GM21367 (cell line): ENCODE measurements around the gene PNO1.
"Not testable (repeated sequence)": the region's sequence is repeated elsewhere in the genome, so short reads cannot be mapped to it uniquely, and the experiment has no call there.

Experiments
- ATAC-seq: cut with Tn5 transposase; IDR thresholded peaks from one replicate; pipeline ENCODE4 v1.9.1; 2021; ENCODE audit not compliant: unreplicated experiment

The PNO1 gene

DNA sequence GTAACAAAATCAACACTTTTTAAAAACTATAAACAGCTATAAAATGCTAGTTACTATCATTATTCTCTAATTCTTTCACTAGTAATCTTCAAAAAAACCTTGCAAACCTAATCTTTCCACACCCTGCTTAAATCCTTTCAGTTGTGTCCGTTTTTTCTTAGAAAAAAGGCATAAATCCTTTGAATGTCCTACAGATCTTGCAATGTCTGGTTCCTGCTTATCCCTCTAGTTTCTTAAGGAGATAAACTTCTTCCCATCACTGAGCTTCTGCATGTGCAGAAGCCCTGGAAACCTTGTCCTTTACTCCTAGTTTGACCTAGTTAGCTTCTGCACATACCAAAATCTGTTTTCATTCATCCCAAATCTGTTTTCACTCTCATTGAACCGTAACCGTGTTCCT, 1.3 kb upstream of the PNO1 start:
- no peak for ATAC-seq

DNA sequence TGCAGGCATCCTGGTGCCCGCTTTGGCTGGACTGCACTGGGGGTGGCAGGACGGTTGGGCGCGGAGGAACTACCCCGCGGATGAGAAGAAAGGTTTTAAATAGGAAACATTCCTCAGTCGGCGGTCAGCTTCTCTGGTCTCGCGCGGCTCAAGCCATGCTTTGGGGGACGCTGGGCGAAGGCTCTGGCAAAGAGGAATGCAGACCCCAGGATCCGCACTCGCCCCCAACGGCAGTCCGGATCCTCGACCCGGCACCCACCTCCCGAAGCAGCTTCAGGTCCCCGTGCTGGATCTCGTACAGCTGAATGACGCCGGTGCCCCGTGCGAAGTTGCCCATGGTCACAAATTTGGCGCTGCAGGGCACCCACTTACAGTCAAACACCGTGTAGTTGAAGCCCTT, 686 bp upstream of the PNO1 start:
- ATAC-seq = peak; percentile 22

DNA sequence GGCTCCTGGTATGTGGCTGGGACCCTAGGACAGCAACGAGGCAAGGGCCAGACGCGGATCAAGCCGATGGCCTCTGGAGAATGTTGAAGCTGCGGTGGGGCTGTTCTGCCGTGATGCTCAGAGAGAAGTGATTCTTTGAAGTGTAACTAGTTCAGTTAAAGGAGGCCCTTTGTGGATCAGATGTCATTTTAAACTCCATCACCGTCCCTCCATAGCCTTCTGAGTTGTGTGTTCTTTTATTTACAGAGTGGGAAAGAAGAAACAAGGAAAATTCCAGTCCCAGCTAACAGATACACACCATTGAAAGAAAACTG, 403 bp downstream of the PNO1 start:
- no peak for ATAC-seq

DNA sequence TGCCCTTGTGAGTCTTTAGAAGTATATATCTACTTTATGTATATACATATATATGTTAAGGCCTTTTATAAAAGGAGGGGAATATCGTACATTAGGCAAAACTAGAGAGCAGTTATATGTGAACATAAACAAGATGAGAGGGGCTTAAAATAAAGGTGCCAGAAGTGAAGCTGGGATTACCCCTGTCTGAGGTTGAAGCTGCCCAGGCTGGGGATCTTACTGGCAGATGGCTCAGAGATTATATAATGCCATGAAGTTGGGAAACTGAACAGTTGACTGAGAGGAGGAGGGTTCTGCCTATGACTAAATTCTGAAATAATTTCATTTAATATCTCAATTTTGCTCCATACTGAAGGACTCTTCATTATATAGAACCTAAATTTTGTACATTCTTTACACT, 6.0 kb downstream of the PNO1 start:
- no peak for ATAC-seq

DNA sequence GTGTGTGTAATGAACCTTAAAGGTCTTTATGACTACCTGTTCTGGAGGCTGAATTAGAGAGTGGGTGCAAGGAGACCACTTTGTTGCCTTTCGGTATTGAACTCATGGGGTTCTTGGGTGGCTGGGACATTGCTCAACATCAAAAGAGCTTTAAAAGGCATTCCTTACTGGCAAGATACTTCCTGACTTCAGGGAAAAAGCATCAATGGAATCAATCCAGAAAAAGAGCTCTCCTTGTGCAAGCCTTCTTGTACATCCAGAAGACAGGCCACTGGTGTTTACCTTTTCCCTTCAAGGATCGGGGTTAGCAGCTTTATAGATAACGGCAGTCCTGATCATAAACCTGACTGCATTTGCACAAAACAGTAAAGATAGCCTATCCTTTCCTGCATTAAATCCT, 9.5 kb downstream of the PNO1 start:
- no peak for ATAC-seq

DNA sequence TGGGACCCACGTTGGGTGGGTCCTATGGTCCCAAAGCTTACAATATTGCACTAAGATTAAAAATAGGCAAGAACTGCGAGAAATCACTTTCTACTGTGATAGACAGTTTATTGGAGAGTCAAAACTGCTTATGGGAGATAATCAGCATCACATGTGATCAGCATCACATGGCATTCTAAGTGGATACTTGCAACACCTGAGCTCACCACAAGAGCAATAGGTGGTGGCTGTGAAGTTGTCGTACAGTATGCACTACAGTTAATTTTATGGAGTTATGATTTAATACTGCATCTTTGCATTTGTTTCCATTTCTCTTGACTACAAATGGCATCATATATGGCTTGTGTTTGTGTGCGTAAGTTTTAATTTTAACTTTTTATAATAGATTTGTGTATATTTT, 11.6 kb downstream of the PNO1 start:
- no peak for ATAC-seq

DNA sequence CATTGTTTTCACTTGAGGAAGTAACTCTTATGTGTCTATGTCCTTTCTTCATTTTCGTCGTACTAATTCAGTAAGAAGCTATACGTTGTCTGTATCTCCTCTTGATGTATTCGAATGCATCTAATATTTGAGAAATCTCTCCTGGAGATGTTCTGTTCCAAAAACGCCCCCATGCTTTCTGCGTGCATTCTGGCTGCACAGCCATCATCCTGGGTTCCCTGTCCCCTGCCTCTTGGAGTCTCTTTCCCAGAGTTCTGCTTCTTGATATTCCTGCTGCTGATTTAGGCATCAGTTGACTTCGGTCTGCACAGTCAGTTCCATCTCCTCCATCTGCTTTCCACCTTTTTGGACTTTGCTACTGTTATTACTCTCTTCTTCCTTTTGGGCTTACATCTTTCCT, 13.5 kb downstream of the PNO1 start:
- ATAC-seq = no peak

DNA sequence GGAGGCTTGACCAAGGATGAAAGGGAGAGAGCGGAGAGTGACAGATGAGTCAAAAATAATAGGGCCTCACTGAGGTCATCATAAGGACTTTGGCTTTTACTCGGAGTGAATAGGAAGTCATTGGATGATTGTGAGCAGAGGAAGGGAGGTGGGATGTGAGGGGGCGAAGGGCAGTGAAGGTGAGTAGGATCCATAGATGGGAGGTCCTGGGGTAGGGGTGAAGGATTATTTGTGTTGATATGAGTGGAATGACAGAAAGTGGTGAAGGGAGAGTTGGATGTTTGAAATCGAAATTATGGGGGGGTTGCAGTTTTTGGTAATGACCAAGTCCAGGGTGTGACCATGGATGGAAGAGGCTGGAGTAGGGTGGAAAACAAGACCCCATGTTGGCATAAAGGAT, 14.0 kb downstream of the PNO1 start:
- no peak for ATAC-seq

DNA sequence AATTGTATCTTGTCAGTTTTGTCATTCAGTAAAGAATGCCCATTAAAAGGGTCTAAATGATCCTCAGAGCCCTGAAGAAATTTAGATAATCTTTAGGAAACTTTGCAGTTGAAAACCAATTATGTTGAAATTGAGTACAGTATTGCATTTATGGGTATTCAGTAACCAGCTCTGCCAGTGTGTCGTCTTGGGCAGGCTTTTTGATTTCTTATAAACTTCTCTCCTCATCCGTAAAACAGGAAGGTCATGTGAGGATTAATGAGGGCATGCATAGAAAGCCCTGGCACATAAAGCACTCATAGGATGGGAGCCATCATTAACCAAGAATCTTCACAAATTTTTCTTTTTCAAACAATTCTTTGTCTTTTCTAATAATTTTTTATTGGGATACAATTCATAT, 14.8 kb downstream of the PNO1 start:
- ATAC-seq = no peak

DNA sequence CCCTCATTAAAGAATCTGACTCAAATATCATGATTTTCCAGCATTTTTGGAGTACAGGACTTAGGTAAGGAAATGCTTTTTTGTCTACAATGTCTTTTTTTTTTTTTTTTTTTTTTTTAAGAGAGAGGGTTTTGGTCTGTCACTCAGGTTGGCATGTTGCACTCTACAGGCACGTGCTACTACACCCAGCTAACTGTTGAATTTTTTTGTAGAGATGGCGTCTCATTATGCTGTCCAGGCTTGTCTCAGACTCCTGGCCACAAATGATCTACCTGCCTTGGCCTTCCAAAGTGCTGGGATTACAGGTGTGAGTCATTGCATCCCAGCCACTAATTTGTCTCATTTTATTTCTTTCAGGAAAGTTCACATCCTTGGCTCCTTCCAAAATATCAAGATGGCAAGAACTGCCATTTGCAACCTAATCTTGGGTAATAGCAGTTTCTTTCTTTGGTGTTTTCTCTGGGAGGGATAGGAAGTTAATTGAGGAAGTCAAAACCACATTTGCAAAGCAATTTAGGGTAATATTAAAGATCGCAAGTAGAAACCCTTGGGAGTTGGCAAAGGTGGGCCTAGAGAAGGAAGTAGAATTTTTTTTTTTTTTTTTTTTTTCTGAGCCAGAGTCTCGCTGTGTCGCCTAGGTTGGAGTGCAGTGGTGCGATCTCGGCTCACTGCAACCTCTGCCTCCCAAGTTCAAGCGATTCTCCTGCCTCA, 15.5 kb downstream of the PNO1 start:
- ATAC-seq = no peak

DNA sequence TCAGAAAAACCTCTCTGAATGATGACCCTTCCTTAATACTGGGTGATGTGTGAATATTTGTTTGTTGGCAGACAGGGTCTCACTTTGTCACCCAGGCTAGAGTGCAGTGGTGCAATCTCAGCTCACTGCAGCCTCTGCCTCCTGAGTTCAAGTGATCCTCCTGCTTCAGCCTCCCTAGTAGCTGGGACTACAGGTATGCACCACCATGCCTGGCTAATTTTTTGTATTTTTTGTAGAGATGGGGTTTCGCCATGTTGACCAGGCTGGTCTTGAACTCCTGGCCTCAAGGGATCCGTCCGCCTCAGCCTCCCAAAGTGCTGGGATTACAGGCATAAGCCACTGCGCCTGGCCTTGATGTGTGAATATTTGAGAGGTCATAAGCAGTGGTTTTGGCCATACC, 17.5 kb downstream of the PNO1 start:
- not testable (repeated sequence) for ATAC-seq

DNA sequence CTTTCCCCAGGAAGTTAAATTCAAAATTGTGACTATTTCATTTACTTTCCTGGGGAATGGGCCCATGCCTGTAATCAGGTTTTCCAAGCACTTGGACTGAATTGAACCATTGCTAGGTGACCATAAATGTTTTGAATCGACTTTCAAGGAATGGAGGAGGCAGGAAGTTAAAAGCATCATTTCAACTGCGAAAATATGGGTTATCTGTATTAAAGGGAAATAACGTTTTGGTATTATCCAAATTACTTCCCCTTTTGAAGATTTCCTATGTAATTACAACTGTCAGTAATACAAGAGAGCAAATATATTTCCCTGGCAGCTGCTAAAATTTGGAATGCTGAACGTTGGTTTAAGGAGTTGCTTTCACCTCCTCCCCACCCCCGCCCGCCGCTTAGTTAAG, 19.0 kb downstream of the PNO1 start:
- ATAC-seq = no peak

DNA sequence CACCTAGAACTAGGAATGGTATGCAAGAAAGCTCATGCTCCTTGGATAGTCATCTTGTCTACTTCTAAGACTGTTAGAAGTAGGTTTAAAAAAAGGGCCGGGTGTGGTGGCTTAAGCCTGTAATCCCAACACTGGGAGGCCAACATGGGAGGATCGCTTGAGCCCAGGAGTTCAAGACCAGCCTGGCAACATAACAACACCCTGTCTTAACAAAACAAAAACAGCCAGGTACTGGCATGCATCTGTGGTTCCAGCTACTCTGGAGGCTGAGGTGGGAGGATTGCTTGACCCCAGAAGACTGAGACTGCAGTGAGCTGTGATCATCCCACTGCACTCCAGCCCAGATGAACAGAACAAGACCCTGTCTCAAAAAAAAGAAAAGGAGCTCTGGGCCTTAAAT, 19.9 kb downstream of the PNO1 start:
- no peak for ATAC-seq

DNA sequence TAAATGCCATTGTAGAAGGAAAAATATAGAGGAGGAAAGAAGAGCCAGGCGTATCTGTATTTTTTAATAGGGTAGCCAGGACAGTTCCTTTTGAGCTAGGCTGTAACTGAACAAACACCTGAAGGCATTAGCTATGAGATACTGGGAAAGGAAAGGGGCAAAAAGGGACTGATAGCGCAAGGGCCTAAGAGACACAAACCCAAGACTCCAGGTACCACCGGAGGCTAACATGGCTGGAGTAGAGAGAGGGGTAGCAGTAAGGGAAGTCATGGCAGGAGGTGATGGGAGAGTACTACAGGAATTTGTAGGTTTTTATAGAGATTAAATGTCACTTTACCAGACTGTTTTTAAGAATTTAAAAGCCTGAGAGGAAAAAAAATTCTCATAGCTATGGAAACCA, 20.7 kb downstream of the PNO1 start:
- no peak for ATAC-seq

DNA sequence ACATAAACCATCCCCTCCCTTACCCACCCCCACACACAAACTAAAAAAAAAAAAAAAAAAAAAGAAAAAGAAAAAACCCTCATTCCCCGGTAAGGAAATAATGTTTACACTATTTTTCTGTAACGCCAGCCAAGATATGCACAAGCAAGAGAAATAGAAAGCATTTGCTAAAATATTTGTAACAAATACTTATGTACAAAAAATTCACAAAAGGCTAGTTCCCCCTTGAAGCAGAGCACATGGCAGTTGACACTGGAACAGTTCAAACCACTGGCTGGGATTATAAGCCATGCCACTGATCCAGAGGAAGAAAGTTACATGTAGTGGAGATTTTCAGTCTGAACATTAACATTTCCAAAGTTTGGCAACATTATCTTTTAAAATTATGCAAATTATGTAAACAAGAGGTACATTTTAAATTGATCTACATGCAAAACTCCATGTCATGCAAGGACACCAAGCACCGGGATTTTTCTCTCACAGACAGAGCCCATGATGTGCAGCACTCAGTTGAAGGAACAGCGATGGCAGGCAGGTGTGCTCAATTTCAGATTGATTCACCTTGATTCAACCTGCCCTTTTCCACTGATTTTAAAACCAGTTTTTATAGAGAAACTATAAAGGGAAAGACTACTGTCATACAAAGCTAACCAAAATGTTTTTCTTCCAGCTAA, 21.4 kb downstream of the PNO1 start:
- ATAC-seq = no peak

DNA sequence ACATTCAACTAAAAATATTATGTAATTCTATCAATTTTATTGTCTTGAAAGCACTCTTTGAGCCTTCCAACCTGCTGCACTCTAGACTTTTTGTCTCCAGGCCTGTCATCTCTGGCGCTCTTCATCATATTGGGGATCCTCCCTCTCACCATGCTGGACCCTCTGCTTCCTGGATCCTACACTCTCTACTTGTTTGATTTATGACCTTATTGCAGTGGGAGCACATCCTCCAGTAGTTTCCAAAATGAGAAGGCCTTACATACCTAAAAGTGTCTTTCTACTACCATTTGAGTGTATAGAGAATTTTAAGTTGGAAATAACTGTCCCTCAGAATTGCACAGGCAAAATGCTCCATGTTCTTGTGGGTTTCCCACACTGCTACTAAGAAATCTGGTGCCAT, 25.2 kb downstream of the PNO1 start:
- no peak for ATAC-seq

DNA sequence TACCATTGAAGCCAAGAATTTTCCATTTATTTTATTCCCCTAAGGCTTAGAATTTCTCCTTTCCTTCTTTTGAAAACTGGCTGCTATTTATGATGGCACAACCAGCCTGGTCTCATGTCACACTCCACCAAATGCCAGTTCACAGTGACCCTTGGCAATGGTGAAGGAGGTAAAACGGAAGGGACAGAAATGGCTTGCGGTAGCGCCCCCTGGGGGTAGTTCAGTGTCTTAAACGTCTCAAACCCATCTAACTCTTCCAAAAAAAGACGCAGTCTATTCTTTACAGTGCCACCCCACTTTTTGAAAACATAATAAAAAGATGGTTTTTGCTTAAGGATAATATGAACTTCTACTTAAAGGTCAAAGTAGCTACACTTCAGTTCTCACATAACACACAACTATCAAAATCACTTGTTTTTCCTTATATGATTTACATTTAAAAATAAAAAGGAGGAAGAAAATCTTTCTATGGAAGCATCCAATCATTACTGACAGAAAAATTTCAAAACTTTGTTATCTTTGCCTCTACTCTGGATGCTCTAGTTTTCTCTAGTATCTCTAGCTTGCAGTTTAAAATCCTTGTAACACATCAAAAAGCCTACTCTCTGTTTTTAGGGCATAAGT, 28.0 kb downstream of the PNO1 start:
- ATAC-seq = no peak

DNA sequence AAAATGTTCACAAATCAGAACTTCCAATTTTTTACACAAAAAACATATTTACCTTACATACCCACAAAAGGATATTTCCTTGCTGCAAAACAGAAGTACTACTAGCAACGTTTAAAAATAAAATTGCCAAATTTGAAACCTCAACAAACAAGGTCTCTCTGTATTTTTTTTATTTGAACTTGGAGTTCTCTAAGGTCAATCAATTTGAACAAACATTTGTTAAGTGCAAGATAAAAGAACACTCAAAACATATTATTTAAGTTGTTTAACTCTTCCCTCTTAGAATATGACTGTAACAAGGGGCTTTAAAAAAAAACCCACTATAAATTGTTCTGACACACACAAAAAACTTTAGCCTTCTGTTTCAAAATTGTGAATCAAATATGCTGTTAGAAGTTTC, 29.6 kb downstream of the PNO1 start:
- ATAC-seq = no peak

DNA sequence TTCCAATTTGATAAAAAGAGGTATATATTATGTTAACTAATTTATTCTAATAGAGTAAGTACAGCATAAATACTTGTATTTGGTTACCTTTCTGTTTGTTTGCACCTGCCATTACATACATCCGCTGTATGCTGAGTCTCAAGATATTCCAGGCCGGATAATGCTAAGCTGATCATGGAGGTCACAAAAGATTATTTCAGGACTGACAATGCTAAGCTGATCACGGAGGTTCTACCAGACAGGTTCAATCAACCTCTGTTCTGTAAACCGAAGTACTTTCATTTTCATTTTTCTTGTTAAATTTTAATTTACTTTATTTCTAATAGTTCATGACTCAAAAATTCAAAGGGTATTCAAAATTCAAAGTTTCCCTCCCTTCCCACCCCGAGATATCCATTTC, 31.1 kb downstream of the PNO1 start:
- no peak for ATAC-seq

DNA sequence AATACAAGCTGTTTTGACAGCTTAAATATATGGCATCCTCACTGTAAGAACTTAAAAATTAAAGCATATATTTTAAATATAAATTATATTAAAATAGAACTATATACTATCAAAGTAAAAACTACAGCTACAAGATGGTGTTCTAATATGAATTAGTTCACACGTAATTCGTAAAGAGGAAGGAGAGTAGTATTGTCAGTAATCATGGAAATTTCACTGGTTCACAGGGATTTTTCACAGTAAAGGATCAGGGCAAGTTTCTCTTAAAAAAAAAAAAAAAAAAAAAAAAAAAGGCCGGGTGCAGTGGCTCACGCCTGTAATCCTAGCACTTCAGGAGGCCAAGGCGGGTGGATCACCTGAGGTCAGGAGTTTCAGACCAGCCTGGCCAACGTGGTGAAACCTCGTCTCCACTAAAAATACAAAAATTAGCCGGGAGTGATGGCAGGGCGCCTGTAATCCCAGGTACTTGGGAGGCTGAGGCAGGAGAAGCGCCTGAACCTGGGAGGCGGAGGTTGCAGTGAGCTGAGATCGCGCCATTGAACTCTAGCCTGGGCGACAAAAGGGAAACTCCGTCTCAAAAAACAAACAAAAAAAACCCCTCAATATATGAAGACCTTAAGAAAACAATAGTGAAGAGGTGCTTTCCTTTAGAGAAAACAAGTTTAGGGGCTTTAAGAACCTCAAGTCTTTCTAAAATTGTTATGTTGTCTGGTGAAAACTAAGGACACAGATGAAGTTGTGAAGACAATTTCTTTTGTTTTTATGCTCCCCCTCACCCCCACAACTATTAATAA, 32.5 kb downstream of the PNO1 start:
- no peak for ATAC-seq

DNA sequence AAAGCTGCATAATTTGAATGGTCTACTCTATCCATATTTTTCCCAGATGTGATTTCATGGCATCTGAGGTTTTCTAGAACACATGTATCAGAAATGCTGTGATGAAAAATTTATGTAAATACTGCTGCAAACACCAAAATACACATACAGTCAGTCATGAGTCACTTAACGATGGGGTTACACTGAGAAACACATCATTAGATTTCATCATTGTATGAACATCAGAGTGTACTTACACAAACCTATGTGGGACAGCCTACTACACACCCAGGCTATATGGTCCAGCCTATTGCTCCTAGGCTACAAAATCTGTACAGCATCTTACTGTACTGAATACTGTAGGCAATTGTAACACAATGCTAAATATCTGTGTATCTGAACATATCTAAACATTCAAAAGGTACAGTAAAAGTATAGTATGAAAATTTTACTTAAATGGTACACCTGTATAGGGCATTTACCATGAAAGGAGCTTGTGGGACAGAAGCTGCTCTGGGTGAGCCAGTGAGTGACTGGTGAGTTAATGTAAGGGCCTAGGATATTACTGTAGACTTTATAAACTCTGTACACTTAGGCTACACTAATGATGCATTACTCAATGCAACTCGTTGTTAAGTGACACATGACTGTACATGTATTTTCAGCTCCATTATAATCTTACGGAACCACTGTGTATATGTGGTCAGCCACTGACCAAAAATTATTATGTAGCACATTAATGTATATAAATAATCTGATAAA, 33.5 kb downstream of the PNO1 start:
- ATAC-seq = no peak
